CD14-positive monocyte (primary cell): ENCODE data around the gene NSMCE1. TPM values are rescaled to one million over a fixed set of nuclear protein-coding genes. Genes with fewer than 3 reads are reported as not detected.

Source experiments
- DNase-seq, 3 donors: peaks; one replicate each; pipeline ENCODE4 v3.0.0-alpha.2; 2011 to 2022
- H2AFZ ChIP-seq: 2 replicates; pipeline ENCODE4 v1.6.0; 2012; ENCODE audit warnings: mild to moderate bottlenecking, low read depth, low read length, inconsistent platforms; ENCODE audit not compliant: insufficient read depth, poor library complexity, severe bottlenecking
- H3K27ac ChIP-seq, 2 donors: 1 replicate in 1 of 2; 2 replicates in 1 of 2; pipeline ENCODE4 v1.5.1; 2012 to 2013; ENCODE audit warnings: low read length in 2 of 2, control low read depth in 1 of 2, inconsistent platforms in 1 of 2, low read depth in 1 of 2, mild to moderate bottlenecking in 1 of 2
- H3K27me3 ChIP-seq, 2 donors: one replicate each; pipeline versions ENCODE4 v1.6.0 to v1.6.1; 2011 to 2013; ENCODE audit warnings: low read length in 2 of 2; ENCODE audit not compliant: control insufficient read depth in 2 of 2, insufficient read depth in 2 of 2
- H3K36me3 ChIP-seq, 2 donors: replicated peaks in 1 of 2; 1 replicate in 1 of 2; 2 replicates in 1 of 2; pipeline versions ENCODE4 v1.5.1 to v1.6.1; 2012 to 2013; ENCODE audit warnings: low read length in 2 of 2, control low read depth in 1 of 2, inconsistent platforms in 1 of 2, mild to moderate bottlenecking in 1 of 2; ENCODE audit not compliant: insufficient read depth in 2 of 2, control insufficient read depth in 1 of 2
- H3K4me1 ChIP-seq, 2 donors: 1 replicate in 1 of 2; 2 replicates in 1 of 2; pipeline versions ENCODE4 v1.5.1 to v1.6.1; 2012 to 2013; ENCODE audit warnings: low read length in 2 of 2, control low read depth in 1 of 2, inconsistent platforms in 1 of 2, mild to moderate bottlenecking in 1 of 2, moderate library complexity in 1 of 2; ENCODE audit not compliant: insufficient read depth in 2 of 2, control insufficient read depth in 1 of 2
- H3K4me2 ChIP-seq: replicated peaks from 2 replicates; pipeline ENCODE3; 2012; ENCODE audit warnings: low read length, moderate library complexity, mild to moderate bottlenecking; ENCODE audit not compliant: poor library complexity, severe bottlenecking; ENCODE audit errors: extremely low read depth
- H3K4me3 ChIP-seq, 3 experiments: fragments of 200-600 bp in 1 of 3; sonication (generic) in 1 of 3; replicated peaks in 1 of 3; 1 replicate in 2 of 3; 2 replicates in 1 of 3; pipeline ENCODE4 v1.5.1; 2011 to 2013; ENCODE audit warnings: low read length in 3 of 3, mild to moderate bottlenecking in 3 of 3, control low read depth in 2 of 3, low read depth in 2 of 3, inconsistent platforms in 1 of 3, moderate library complexity in 1 of 3
- H3K79me2 ChIP-seq: 2 replicates; pipeline ENCODE4 v1.6.0; 2012; ENCODE audit warnings: mild to moderate bottlenecking, control low read depth, inconsistent platforms, low read length, moderate library complexity; ENCODE audit not compliant: insufficient read depth
- H3K9ac ChIP-seq: 2 replicates; pipeline ENCODE4 v1.6.0; 2017; ENCODE audit warnings: low read length, mild to moderate bottlenecking; ENCODE audit not compliant: insufficient read depth, poor library complexity, severe bottlenecking
- H3K9me3 ChIP-seq, 2 donors: replicated peaks in 1 of 2; 1 replicate in 1 of 2; 2 replicates in 1 of 2; pipeline versions ENCODE4 v1.5.1 to v1.6.1; 2012 to 2013; ENCODE audit warnings: low read length in 2 of 2, control low read depth in 1 of 2; ENCODE audit not compliant: control insufficient read depth in 1 of 2, insufficient read depth in 1 of 2
- H4K20me1 ChIP-seq: 2 replicates; pipeline ENCODE4 v1.6.0; 2012; ENCODE audit warnings: mild to moderate bottlenecking, low read length, control low read depth, moderate library complexity; ENCODE audit not compliant: insufficient read depth
- H3K27ac Mint-ChIP-seq, 7 donors: one replicate each; pipeline ENCODE4 v1.8.0; 2020; ENCODE audit warnings: mild to moderate bottlenecking in 7 of 7, mixed read lengths in 7 of 7, moderate library complexity in 6 of 7, inconsistent platforms in 2 of 7
- H3K27me3 Mint-ChIP-seq, 3 donors: one replicate each; pipeline ENCODE4 v1.8.0; 2021 to 2022; ENCODE audit warnings: low read depth in 3 of 3, mild to moderate bottlenecking in 3 of 3, mixed read lengths in 3 of 3, moderate library complexity in 3 of 3, inconsistent platforms in 1 of 3
- H3K36me3 Mint-ChIP-seq, 2 donors: one replicate each; pipeline ENCODE4 v1.8.0; 2020; ENCODE audit warnings: mixed read lengths in 2 of 2, inconsistent platforms in 1 of 2, mild to moderate bottlenecking in 1 of 2
- H3K4me1 Mint-ChIP-seq: one replicate; pipeline ENCODE4 v1.8.0; 2020; ENCODE audit warnings: mild to moderate bottlenecking, mixed read lengths
- H3K4me3 Mint-ChIP-seq, 2 donors: one replicate each; pipeline ENCODE4 v1.8.0; 2020; ENCODE audit warnings: mild to moderate bottlenecking in 2 of 2, mixed read lengths in 2 of 2, moderate library complexity in 1 of 2
- H3K9me3 Mint-ChIP-seq, 7 donors: one replicate each; pipeline ENCODE4 v1.8.0; 2020 to 2022; ENCODE audit warnings: mixed read lengths in 7 of 7, mild to moderate bottlenecking in 6 of 7, moderate library complexity in 6 of 7, inconsistent platforms in 2 of 7
- WGBS: methylation state at CpG from one replicate; pipeline ENCODE4 v1.1.5; 2013; ENCODE audit warnings: missing lambda C conversion rate; ENCODE audit not compliant: insufficient coverage; 5-methylcytosine and 5-hydroxymethylcytosine counted together
- intact Hi-C, 2 donors: fragments of 100-400 bp; cut with micrococcal nuclease; formaldehyde crosslinking; loops; one replicate each; pipeline versions ENCODE4 v1.15.0 to v1.15.1; 2023
- polyA plus RNA-seq, 3 donors: library from polyadenylated mRNA; depleted of rRNA in 1 of 3; unstranded in 2 of 3; stranded (reverse) in 1 of 3; fragments of 300-500 nt in 2 of 3; fragments of >200 nt in 1 of 3; fragmentation: Illumina TruSeq in 2 of 3; gene quantifications; 1 replicate in 2 of 3; 2 replicates in 1 of 3; pipeline ENCODE4 v1.2.3, GENCODE V29; 2012 to 2021
- TF ChIP-seq, protein P1 (sequence below): fragments of 200-600 bp; IDR thresholded peaks from one replicate; pipeline ENCODE4 v1.8.0; 2022; ENCODE audit warnings: antibody characterized with exemption, mild to moderate bottlenecking

Gene NSMCE1
- polyA plus RNA-seq, 3 donors = 19.6 to 85.2 (median 82.6) TPM

GRCh38 chr16:27228621-27229501 is 39.7 kb downstream of the NSMCE1 start:
- no peak for DNase-seq
- Mint-ChIP-seq H3K27ac (no peak overlapping the region), H3K9me3 (no peaks in the 10 kb centered on the region), H3K4me3 (no peak overlapping the region), H3K4me1 (peaks cover 21% of the 10 kb centered on the region), H3K36me3 (peaks cover 58 to 73% of the 10 kb centered on the region in 2 donors), H3K27me3 (peaks cover 0 to 3% (median 0%) of the 10 kb centered on the region in 3 donors)
- Histone ChIP-seq H3K27me3 (no peaks in the 10 kb centered on the region), H3K4me3 (no peak overlapping the region), H3K9ac (no peak overlapping the region), H3K79me2 (no peaks in the 10 kb centered on the region), H3K9me3 (no peaks in the 10 kb centered on the region), H3K36me3 (peaks cover 41 to 55% of the 10 kb centered on the region in 2 donors), H3K4me1 (peaks cover 5 to 11% of the 10 kb centered on the region in 2 donors), H3K27ac (no peak overlapping the region), H2AFZ (no peak overlapping the region), H4K20me1 (no peaks in the 10 kb centered on the region), H3K4me2 (no peak overlapping the region)
- TF ChIP-seq, protein P1, sequence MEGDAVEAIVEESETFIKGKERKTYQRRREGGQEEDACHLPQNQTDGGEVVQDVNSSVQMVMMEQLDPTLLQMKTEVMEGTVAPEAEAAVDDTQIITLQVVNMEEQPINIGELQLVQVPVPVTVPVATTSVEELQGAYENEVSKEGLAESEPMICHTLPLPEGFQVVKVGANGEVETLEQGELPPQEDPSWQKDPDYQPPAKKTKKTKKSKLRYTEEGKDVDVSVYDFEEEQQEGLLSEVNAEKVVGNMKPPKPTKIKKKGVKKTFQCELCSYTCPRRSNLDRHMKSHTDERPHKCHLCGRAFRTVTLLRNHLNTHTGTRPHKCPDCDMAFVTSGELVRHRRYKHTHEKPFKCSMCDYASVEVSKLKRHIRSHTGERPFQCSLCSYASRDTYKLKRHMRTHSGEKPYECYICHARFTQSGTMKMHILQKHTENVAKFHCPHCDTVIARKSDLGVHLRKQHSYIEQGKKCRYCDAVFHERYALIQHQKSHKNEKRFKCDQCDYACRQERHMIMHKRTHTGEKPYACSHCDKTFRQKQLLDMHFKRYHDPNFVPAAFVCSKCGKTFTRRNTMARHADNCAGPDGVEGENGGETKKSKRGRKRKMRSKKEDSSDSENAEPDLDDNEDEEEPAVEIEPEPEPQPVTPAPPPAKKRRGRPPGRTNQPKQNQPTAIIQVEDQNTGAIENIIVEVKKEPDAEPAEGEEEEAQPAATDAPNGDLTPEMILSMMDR = no peak
- intact Hi-C loops = no loop called here
- WGBS = 80% methylated on average over 21 of the region's 21 CpGs

DNA sequence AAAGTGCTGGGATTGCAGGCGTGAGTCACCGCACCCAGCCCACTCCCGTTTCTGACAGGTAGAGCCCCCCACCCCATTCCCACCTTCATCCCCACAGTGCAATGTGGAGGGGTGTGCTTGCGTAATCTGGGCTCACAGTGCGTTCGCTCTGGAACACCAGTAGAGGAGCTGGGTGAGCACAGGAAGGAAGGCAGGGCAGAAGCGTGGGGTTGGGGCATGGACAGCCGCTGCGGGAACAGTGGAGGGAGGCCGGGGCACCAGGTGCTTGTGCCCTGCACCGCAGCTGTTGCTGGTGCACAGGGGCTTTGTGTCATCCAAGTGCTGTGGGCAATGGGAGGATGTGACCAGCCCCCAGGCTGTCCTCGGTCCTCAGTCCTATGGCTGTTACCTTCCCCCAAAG is 40.5 kb downstream of the NSMCE1 start:
- H3K36me3 ChIP-seq = peaks cover 40 to 54% of the 10 kb centered on the region in 2 donors
- H4K20me1 ChIP-seq = no peaks in the 10 kb centered on the region
- H3K27ac Mint-ChIP-seq = no peak overlapping the region

More for the DNA sequence above, 40.5 kb downstream of the NSMCE1 start:
- Histone ChIP-seq H3K9me3 (no peaks in the 10 kb centered on the region), H3K9ac (no peak overlapping the region), H3K4me1 (peaks cover 5 to 11% of the 10 kb centered on the region in 2 donors), H2AFZ (no peak overlapping the region), H3K4me3 (no peak overlapping the region), H3K27ac (no peak overlapping the region), H3K79me2 (no peaks in the 10 kb centered on the region), H3K4me2 (no peak overlapping the region), H3K27me3 (no peaks in the 10 kb centered on the region)
- H3K4me3 Mint-ChIP-seq = no peak overlapping the region
- peaks cover 51 to 72% of the 10 kb centered on the region in 2 donors for H3K36me3 Mint-ChIP-seq
- peaks cover 0 to 3% (median 0%) of the 10 kb centered on the region in 3 donors for H3K27me3 Mint-ChIP-seq
- TF ChIP-seq, protein P1 = no peak
- H3K4me1 Mint-ChIP-seq = peaks cover 21% of the 10 kb centered on the region
- intact Hi-C loops = no loop called here
- no peaks in the 10 kb centered on the region for H3K9me3 Mint-ChIP-seq
- DNase-seq = no peak
- WGBS = 7% methylated on average over 9 of the region's 12 CpGs
